IPS-NIHi7 (cell line): ENCODE data around the gene KLK3.

Experiments
- DNase-seq: peaks from one replicate; pipeline ENCODE4 v3.0.0; 2012; ENCODE audit warnings: mixed read lengths; ENCODE audit errors: extremely low spot score

KLK3 gene

GRCh38 chr19:50898018-50898417 lies 43.3 kb downstream of the KLK3 start:
- DNase-seq, result no peak

DNA sequence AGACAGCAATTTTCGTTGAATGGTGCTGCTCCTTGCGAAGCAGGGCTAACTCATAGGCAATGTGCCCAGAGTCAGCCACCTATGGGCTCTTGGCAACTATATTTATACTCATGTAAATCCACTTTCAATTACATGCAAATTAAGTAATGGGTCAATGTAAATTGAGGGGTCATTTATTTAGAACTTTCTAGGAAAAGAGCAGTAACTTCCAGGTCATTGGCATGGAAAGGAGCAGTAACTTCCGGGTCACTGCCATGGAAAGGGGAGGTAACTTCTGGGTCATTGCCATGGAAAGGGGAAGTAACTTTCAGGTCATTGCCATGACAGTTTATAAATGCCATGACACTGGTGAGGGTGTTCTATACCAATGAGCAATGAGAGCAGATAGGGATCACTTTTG lies 44.9 kb downstream of the KLK3 start:
- no peak for DNase-seq

GRCh38 chr19:50902640-50903039 lies 47.9 kb downstream of the KLK3 start:
- DNase-seq, result no peak

DNA sequence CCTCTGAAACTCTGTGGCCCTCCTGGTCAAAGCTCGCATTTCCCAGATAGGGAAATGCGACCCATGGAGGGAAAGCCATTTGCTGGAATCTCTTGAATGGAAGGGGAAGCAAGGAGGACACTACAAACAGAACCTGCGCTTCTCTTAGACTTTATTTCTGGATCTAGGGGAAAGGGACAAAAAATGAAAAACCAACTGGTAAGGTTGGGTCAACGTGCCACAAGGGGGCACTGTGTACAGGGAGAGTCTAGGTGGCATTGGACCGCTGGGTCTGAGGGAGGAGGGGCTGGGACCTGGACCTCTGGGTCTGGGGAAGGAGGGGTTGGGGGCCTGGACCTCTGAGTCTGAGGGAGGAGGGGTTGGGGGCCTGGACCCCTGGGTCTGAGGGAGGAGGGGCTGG lies 51.5 kb downstream of the KLK3 start:
- peak; percentile 69 for DNase-seq

GRCh38 chr19:50908336-50908735 lies 53.6 kb downstream of the KLK3 start:
- no peak for DNase-seq

- DNase-seq, result peak; percentile 99
Measured at GRCh38 chr19:50909240-50910070, 54.7 kb downstream of the KLK3 start.
